GM12892 (cell line): Measurements from ENCODE around the gene HHAT.

ENCODE experiments used
- POLR2A ChIP-seq: IDR thresholded peaks from 2 replicates; pipeline ENCODE4 v1.6.1; 2011; ENCODE audit warnings: low read depth, low read length, control low read depth
- POLR2AphosphoS5 ChIP-seq: IDR thresholded peaks from 2 replicates; pipeline ENCODE4 v1.6.1; 2011; ENCODE audit warnings: low read depth, low read length, control low read depth
- TAF1 ChIP-seq: IDR thresholded peaks from 2 replicates; pipeline ENCODE4 v1.6.1; 2011; ENCODE audit warnings: low read depth, mild to moderate bottlenecking, control low read depth, low read length, borderline replicate concordance

DNA sequence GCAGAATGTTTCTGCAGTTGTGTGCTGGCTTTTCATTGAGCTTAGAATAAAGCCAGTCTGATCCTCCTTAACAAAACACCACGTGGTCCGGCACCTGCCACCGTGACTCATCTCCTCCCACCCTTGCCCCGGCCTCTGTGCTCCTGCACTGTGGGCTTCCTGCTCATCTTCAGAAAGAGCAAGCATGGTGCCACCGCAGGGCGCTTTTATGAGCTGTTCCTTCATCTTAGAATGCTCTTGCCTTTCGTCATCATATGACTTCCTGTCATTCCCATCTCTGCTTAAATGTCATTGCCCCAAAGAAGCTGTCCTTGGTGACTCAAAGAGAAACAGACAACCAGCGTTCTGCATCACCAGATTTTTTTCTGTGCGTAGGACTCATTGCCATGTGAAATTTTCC is 117.8 kb downstream of the HHAT start:
- TF ChIP-seq TAF1 (no peak), POLR2AphosphoS5 (no peak), POLR2A (no peak)
